K562 (cell line): ENCODE results near the gene LRRC4B. TPM values are rescaled to one million over a fixed set of nuclear protein-coding genes. Genes with fewer than 3 reads are reported as not detected.
A peak's percentile ranks its signal among the peaks of the same experiment; 100 is the strongest.

ENCODE experiments used
- ATAC-seq: fragments of 200-7000 bp; cut with Tn5 transposase; 3 replicates; pipeline ENCODE4 v1.9.1; 2020; ENCODE audit warnings: moderate library complexity
- BruUV-seq: library from RNA; stranded (reverse); fragments of 400-500 nt; replicated peaks from 2 replicates; lab custom pipeline; 2021; lab: Mats Ljungman, UMichigan
- CTCF ChIA-PET: fragments of 300-600 bp; formaldehyde crosslinking; extraction: SDS; loops from one replicate; lab custom pipeline; 2021; ENCODE audit warnings: low intra/inter-chr PET ratio; lab: Yijun Ruan, JAX
- POLR2A ChIA-PET: fragments of 300-600, 350-650 bp; sonication (Branson Sonifier 250); formaldehyde crosslinking; extraction: SDS; loops from one replicate; lab custom pipeline; 2021; ENCODE audit warnings: antibody characterized with exemption, inconsistent platforms; lab: Yijun Ruan, JAX
- DNase-seq, 4 experiments: peaks; one replicate each; pipeline versions ENCODE4 v3.0.0 to v3.0.0-alpha.2; 2011 to 2018; ENCODE audit warnings: low spot score in 3 of 4, mixed read lengths in 3 of 4; ENCODE audit errors: extremely low read depth in 1 of 4
- FAIRE-seq: peaks from 2 replicates; lab custom pipeline; 2011; peaks lifted over from hg19 to GRCh38; lab: Jason Lieb, UNC
- H2AFZ ChIP-seq: 2 replicates; pipeline ENCODE4 v1.6.0; 2011; ENCODE audit warnings: low read depth, low read length, control low read depth, inconsistent platforms
- H3K27ac ChIP-seq: fragments of 200-600 bp; 3 replicates; pipeline ENCODE4 v1.8.0; 2011; ENCODE audit warnings: low read depth, mild to moderate bottlenecking, control low read depth, inconsistent platforms, low read length, moderate library complexity, mixed read lengths; ENCODE audit errors: extremely low read depth
- H3K27me3 ChIP-seq, 2 experiments: fragments of 300-600 bp in 1 of 2; 2 replicates in 1 of 2; 3 replicates in 1 of 2; pipeline versions ENCODE4 v1.6.0 to v1.8.0; 2011; ENCODE audit warnings: inconsistent platforms in 2 of 2, low read length in 2 of 2, mild to moderate bottlenecking in 1 of 2, mixed read lengths in 1 of 2, moderate library complexity in 1 of 2; ENCODE audit not compliant: control insufficient read depth in 2 of 2, insufficient read depth in 2 of 2
- H3K36me3 ChIP-seq: fragments of 300-600 bp; 3 replicates; pipeline ENCODE4 v1.8.0; 2011; ENCODE audit warnings: mild to moderate bottlenecking, low read length, inconsistent platforms; ENCODE audit not compliant: control insufficient read depth, insufficient read depth
- H3K4me1 ChIP-seq, 2 experiments: fragments of 200-600 bp in 1 of 2; replicated peaks in 1 of 2; 2 replicates in 1 of 2; 3 replicates in 1 of 2; pipeline versions ENCODE4 v1.5.1 to v1.8.0; 2011; ENCODE audit warnings: inconsistent platforms in 2 of 2, low read length in 2 of 2, mild to moderate bottlenecking in 1 of 2, mixed read lengths in 1 of 2, moderate library complexity in 1 of 2; ENCODE audit not compliant: control insufficient read depth in 2 of 2, insufficient read depth in 2 of 2
- H3K4me2 ChIP-seq: 2 replicates; pipeline ENCODE4 v1.6.1; 2011; ENCODE audit warnings: low read length, control low read depth, inconsistent platforms, mixed read lengths; ENCODE audit not compliant: insufficient read depth
- H3K4me3 ChIP-seq: fragments of 200-600 bp; sonication (generic), shearing (Covaris generic); 2 replicates; pipeline ENCODE4 v1.5.1; 2016; ENCODE audit warnings: control low read depth, inconsistent platforms
- H3K79me2 ChIP-seq: fragments of 200-600 bp; 3 replicates; pipeline ENCODE4 v1.8.0; 2011; ENCODE audit warnings: low read length, inconsistent platforms; ENCODE audit not compliant: control insufficient read depth, insufficient read depth
- H3K9ac ChIP-seq, 2 experiments: 2 replicates each; pipeline versions ENCODE4 v1.6.0 to v1.6.1; 2011; ENCODE audit warnings: low read depth in 2 of 2, low read length in 2 of 2, control low read depth in 1 of 2, inconsistent platforms in 1 of 2, mild to moderate bottlenecking in 1 of 2, mixed read lengths in 1 of 2; ENCODE audit not compliant: insufficient read depth in 1 of 2
- H3K9me1 ChIP-seq: one replicate; pipeline ENCODE4 v1.6.0; 2011; ENCODE audit warnings: inconsistent platforms, mild to moderate bottlenecking, low read length, moderate library complexity; ENCODE audit not compliant: control insufficient read depth, insufficient read depth
- H3K9me3 ChIP-seq: replicated peaks from 2 replicates; pipeline ENCODE4 v1.5.1; 2011; ENCODE audit warnings: low read depth, low read length, inconsistent platforms; ENCODE audit not compliant: control insufficient read depth, insufficient read depth
- H4K20me1 ChIP-seq: replicated peaks from 2 replicates; pipeline ENCODE4 v1.6.1; 2011; ENCODE audit warnings: low read length, inconsistent platforms, mixed read lengths; ENCODE audit not compliant: control insufficient read depth, insufficient read depth
- BDP1 ChIP-seq: IDR thresholded peaks from 3 replicates; pipeline ENCODE4 v1.6.1; 2011; ENCODE audit not compliant: insufficient read length, insufficient read depth
- CBFA2T3 ChIP-seq: fragments of 450-650 bp; IDR thresholded peaks from 2 replicates; pipeline ENCODE4 v1.6.1; 2017
- ELF4 ChIP-seq: fragments of 450-650 bp; formaldehyde crosslinking; IDR thresholded peaks from 2 replicates; pipeline ENCODE4 v1.4.0; 2022; ENCODE audit warnings: missing genetic modification characterization
- ETV5 ChIP-seq: sonication (generic); formaldehyde crosslinking; IDR thresholded peaks from 2 replicates; pipeline ENCODE4 v1.4.0; 2020; ENCODE audit warnings: low read depth, mild to moderate bottlenecking, missing genetic modification reagents
- EZH2 ChIP-seq: IDR thresholded peaks from 2 replicates; pipeline ENCODE4 v1.6.1; 2012; ENCODE audit warnings: low read depth, mild to moderate bottlenecking, inconsistent platforms, low read length, borderline replicate concordance
- FOXK2 ChIP-seq, 2 experiments: fragments of 450-650 bp; IDR thresholded peaks in 1 of 2; conservative IDR thresholded peaks in 1 of 2; 2 replicates each; pipeline ENCODE4 v1.6.1; 2016; ENCODE audit warnings: low read depth in 2 of 2, mild to moderate bottlenecking in 1 of 2
- GTF2F1 ChIP-seq: IDR thresholded peaks from 2 replicates; pipeline ENCODE4 v1.6.1; 2011; ENCODE audit warnings: low read depth, low read length, improper control_type of control experiment
- MCM3 ChIP-seq: fragments of 450-650 bp; IDR thresholded peaks from 2 replicates; pipeline ENCODE4 v1.6.1; 2016
- NCOA6 ChIP-seq: fragments of 450-650 bp; IDR thresholded peaks from 2 replicates; pipeline ENCODE4 v1.6.1; 2017; ENCODE audit warnings: mild to moderate bottlenecking
- NELFE ChIP-seq: IDR thresholded peaks from 2 replicates; pipeline ENCODE4 v1.6.1; 2011; ENCODE audit warnings: mild to moderate bottlenecking; ENCODE audit not compliant: insufficient read depth, insufficient read length
- SMAD1 ChIP-seq: fragments of 150-350 bp; IDR thresholded peaks from 2 replicates; pipeline ENCODE4 v1.6.1; 2014; ENCODE audit warnings: low read length, low read depth; ENCODE audit not compliant: partially characterized antibody
- TAF7 ChIP-seq: fragments of 450-650 bp; IDR thresholded peaks from 2 replicates; pipeline ENCODE4 v1.6.1; 2016; ENCODE audit warnings: missing genetic modification characterization, missing compliant biosample characterization
- TAF9B ChIP-seq: fragments of 450-650 bp; IDR thresholded peaks from 2 replicates; pipeline ENCODE4 v1.6.1; 2018; ENCODE audit warnings: mild to moderate bottlenecking; ENCODE audit not compliant: partially characterized antibody
- TCFL5 ChIP-seq: fragments of 250-450 bp; sonication (Bioruptor Pico); conservative IDR thresholded peaks from 2 replicates; pipeline ENCODE4 v1.6.1; 2021; ENCODE audit warnings: mild to moderate bottlenecking, moderate library complexity, matching md5 sums
- ZKSCAN1 ChIP-seq: fragments of 150-350 bp; IDR thresholded peaks from 2 replicates; pipeline ENCODE4 v1.6.1; 2016; ENCODE audit warnings: low read depth, low read length
- ZNF143 ChIP-seq: sonication (generic); formaldehyde crosslinking; IDR thresholded peaks from 2 replicates; pipeline ENCODE4 v1.9.0; 2022; ENCODE audit warnings: mild to moderate bottlenecking, missing genetic modification reagents
- ZNF282 ChIP-seq: sonication (generic); formaldehyde crosslinking; IDR thresholded peaks from 2 replicates; pipeline ENCODE4 v1.8.1; 2023; ENCODE audit warnings: missing genetic modification reagents
- WGBS: fragments of 100-300 bp; shearing (Covaris generic); methylation state at CpG from one replicate; pipeline ENCODE4 v1.1.6; 2016; ENCODE audit warnings: low coverage, mixed read lengths; ENCODE audit not compliant: insufficient coverage; ENCODE audit errors: missing lambda C conversion rate; 5-methylcytosine and 5-hydroxymethylcytosine counted together
- in situ Hi-C: fragments of 300-500 bp; cut with MboI; formaldehyde crosslinking; loops from 4 replicates; pipeline ENCODE4 v1.15.0; 2018; ENCODE audit warnings: inconsistent platforms, mixed read lengths
- intact Hi-C: fragments of 100-400 bp; cut with micrococcal nuclease; formaldehyde crosslinking; loops from 2 replicates; pipeline ENCODE4 v1.14.2; 2022
- polyA plus RNA-seq, 8 experiments: library from polyadenylated mRNA; depleted of rRNA in 4 of 8; stranded (reverse) in 5 of 8; unstranded in 3 of 8; fragments of >200 nt; fragmentation: Nextera tagmentation in 2 of 8; fragmentation: Illumina TruSeq in 1 of 8; extraction: Ambion mirVana in 2 of 8; extraction: Trizol in 1 of 8; gene quantifications; 2 replicates each; pipeline versions ENCODE4 v1.2.1 to v1.2.3, GENCODE V29; 2011 to 2014; ENCODE audit warnings: inconsistent platforms in 1 of 8, missing spikeins in 1 of 8
- total RNA-seq, 7 experiments: library from RNA; depleted of rRNA in 6 of 7; stranded (reverse); fragments of >200 nt in 6 of 7; fragmentation: Illumina TruSeq in 2 of 7; extraction: Trizol in 2 of 7; gene quantifications; 2 replicates each; pipeline versions ENCODE4 v1.2.1 to v1.2.3, GENCODE V29; 2011 to 2021; ENCODE audit warnings: low replicate concordance in 1 of 7
- TF ChIP-seq, protein P1 (sequence below): fragments of 450-650 bp; IDR thresholded peaks from 2 replicates; pipeline ENCODE4 v1.6.1; 2016; ENCODE audit warnings: mild to moderate bottlenecking
- TF ChIP-seq, protein P2 (sequence below): fragments of 450-650 bp; conservative IDR thresholded peaks from 2 replicates; pipeline ENCODE4 v1.6.1; 2016; ENCODE audit warnings: missing genetic modification characterization, low read depth, mild to moderate bottlenecking, control low read depth, missing compliant biosample characterization

LRRC4B gene
- total and polyA plus RNA-seq, 9 of the 15 experiments (the other 6 are each of a cell fraction or from before 2014, with no cell fraction given) = 0.18 to 9.6 (median 2.9) TPM; not detected in 2

- WGBS = 59% methylated on average over 13 of the region's 18 CpGs
- DNase-seq (no peak), ATAC-seq (no peak), FAIRE-seq (no peak)
- peaks cover 0 to 18% of the 10 kb centered on the region in 2 experiments; a peak in 3 of 5 replicates for H3K27me3 ChIP-seq
- H2AFZ ChIP-seq = no peak overlapping the region
- no peak overlapping the region for H3K4me3 ChIP-seq
- BruUV-seq = no TSS peak
- intact Hi-C loops = no loop called here
- H4K20me1 ChIP-seq = no peaks in the 10 kb centered on the region
- H3K9me3 ChIP-seq = no peaks in the 10 kb centered on the region; the same call in 1 of the 2 replicates
- no peak overlapping the region for H3K27ac ChIP-seq
- no peaks in the 10 kb centered on the region for H3K36me3 ChIP-seq
- ChIA-PET CTCF (no interaction called here), POLR2A (no interaction called here)
- H3K9ac ChIP-seq = peak overlapping the region in 1 of 2 experiments; percentile 10; a peak in 1 of 4 replicates
- H3K4me1 ChIP-seq = peaks cover 8 to 34% of the 10 kb centered on the region in 2 experiments; a peak in 4 of 5 replicates
- no peak overlapping the region for H3K4me2 ChIP-seq
- H3K9me1 ChIP-seq = no peaks in the 10 kb centered on the region
- in situ Hi-C loops = no loop called here
- no peaks in the 10 kb centered on the region for H3K79me2 ChIP-seq
- TF ChIP-seq, protein P1, sequence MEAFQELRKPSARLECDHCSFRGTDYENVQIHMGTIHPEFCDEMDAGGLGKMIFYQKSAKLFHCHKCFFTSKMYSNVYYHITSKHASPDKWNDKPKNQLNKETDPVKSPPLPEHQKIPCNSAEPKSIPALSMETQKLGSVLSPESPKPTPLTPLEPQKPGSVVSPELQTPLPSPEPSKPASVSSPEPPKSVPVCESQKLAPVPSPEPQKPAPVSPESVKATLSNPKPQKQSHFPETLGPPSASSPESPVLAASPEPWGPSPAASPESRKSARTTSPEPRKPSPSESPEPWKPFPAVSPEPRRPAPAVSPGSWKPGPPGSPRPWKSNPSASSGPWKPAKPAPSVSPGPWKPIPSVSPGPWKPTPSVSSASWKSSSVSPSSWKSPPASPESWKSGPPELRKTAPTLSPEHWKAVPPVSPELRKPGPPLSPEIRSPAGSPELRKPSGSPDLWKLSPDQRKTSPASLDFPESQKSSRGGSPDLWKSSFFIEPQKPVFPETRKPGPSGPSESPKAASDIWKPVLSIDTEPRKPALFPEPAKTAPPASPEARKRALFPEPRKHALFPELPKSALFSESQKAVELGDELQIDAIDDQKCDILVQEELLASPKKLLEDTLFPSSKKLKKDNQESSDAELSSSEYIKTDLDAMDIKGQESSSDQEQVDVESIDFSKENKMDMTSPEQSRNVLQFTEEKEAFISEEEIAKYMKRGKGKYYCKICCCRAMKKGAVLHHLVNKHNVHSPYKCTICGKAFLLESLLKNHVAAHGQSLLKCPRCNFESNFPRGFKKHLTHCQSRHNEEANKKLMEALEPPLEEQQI = no peak
- TF ChIP-seq EZH2 = no peak
- TF ChIP-seq NELFE = no peak
- TF ChIP-seq TAF9B = no peak
- TF ChIP-seq MCM3 = no peak
- TF ChIP-seq BDP1 = no peak
- TF ChIP-seq TCFL5 = no peak
- no peak for TF ChIP-seq ZKSCAN1
- no peak for TF ChIP-seq SMAD1
- no peak for TF ChIP-seq ETV5 (CRISPR knock-in tag)
- no peak for TF ChIP-seq CBFA2T3
- TF ChIP-seq ELF4 (CRISPR knock-in tag) = no peak
- no peak for TF ChIP-seq NCOA6
- no peak for TF ChIP-seq TAF7 (tag)
- no peak for TF ChIP-seq ZNF143 (CRISPR knock-in tag)
- no peak for TF ChIP-seq GTF2F1
- TF ChIP-seq ZNF282 (CRISPR knock-in tag) = no peak
- TF ChIP-seq FOXK2 (conservative IDR thresholded peaks at IDR 0.05 in 1 of 2, IDR thresholded peaks at IDR 0.05 in 1 of 2; ENCODE audit: low read depth in 2 of 2) = no peak
- TF ChIP-seq, protein P2, sequence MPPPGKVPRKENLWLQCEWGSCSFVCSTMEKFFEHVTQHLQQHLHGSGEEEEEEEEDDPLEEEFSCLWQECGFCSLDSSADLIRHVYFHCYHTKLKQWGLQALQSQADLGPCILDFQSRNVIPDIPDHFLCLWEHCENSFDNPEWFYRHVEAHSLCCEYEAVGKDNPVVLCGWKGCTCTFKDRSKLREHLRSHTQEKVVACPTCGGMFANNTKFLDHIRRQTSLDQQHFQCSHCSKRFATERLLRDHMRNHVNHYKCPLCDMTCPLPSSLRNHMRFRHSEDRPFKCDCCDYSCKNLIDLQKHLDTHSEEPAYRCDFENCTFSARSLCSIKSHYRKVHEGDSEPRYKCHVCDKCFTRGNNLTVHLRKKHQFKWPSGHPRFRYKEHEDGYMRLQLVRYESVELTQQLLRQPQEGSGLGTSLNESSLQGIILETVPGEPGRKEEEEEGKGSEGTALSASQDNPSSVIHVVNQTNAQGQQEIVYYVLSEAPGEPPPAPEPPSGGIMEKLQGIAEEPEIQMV (tag) = no peak
Observed at GRCh38 chr19:50467566-50467965, 100.7 kb downstream of the LRRC4B start.
